ENCODE results near the gene MYL10. TPM values are rescaled to one million over a fixed set of nuclear protein-coding genes. Genes with fewer than 3 reads are reported as not detected.

MYL10 gene
- total RNA-seq (not detected), polyA plus RNA-seq (not detected)
- long read RNA-seq, donor 1 = 0 reads
- long read RNA-seq, donor 2 = 0 reads
- long read RNA-seq, donor 3 = 0 reads
- long read RNA-seq, donor 4 = 0 reads
- long read RNA-seq, donor 5 = 0 reads
- long read RNA-seq, donor 6 = 0 reads
- long read RNA-seq, donor 7 = 0 reads
- long read RNA-seq, donor 8 = 0 reads
- long read RNA-seq, donor 9 = 0 reads
- long read RNA-seq, donor 10 = 0 reads

DNA sequence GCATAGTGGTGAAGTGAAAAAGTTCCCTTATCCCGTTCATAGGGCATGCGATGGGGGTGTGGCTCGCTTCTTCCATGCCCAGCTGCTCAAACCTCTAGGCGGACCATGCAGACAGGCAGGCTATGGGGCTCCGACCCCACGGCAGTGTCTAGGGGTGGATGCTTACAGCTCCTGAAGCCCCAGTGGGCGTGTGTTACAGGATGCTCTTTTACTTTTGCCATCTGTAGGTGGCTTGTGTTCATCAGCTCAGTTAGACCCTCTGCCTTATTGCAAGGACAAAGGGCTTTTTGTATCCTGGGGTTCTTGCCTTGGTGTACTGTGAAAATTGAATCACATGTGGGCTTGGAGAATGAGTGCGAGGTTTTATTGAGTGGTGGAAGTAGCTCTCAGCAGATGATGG is at the start of gene MYL10:
Gene MYL10 (minus strand): TSS at position 126 of the 400 bp plus-strand sequence. CDS start 178 bp downstream, outside the sequence.
- WGBS, 5 donors = 88 to 92% (median 90%) methylated on average over 8 of the region's 8 CpGs
- peaks cover 0 to 8% (median 0%) of the 10 kb centered on the region in 4 donors for H3K4me1 ChIP-seq
- no peaks in the 10 kb centered on the region for H3K36me3 ChIP-seq
- TF ChIP-seq POLR2AphosphoS5 (IDR thresholded peaks at IDR 0.05) = no peak
- TF ChIP-seq POLR2A (IDR thresholded peaks at IDR 0.05) = no peak
- TF ChIP-seq, protein P1, sequence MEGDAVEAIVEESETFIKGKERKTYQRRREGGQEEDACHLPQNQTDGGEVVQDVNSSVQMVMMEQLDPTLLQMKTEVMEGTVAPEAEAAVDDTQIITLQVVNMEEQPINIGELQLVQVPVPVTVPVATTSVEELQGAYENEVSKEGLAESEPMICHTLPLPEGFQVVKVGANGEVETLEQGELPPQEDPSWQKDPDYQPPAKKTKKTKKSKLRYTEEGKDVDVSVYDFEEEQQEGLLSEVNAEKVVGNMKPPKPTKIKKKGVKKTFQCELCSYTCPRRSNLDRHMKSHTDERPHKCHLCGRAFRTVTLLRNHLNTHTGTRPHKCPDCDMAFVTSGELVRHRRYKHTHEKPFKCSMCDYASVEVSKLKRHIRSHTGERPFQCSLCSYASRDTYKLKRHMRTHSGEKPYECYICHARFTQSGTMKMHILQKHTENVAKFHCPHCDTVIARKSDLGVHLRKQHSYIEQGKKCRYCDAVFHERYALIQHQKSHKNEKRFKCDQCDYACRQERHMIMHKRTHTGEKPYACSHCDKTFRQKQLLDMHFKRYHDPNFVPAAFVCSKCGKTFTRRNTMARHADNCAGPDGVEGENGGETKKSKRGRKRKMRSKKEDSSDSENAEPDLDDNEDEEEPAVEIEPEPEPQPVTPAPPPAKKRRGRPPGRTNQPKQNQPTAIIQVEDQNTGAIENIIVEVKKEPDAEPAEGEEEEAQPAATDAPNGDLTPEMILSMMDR (IDR thresholded peaks at IDR 0.05) = no peak
- TF ChIP-seq EP300 (IDR thresholded peaks at IDR 0.05) = no peak
- no peak within 1 kb of the TSS for H3K27ac ChIP-seq
- H3K9me3 ChIP-seq = peaks cover 0 to 6% (median 0%) of the 10 kb centered on the region in 4 donors
- intact Hi-C loops (cut with DNase I; ENCODE audit: low total_unique reads) = no loop called here
- no peak within 1 kb of the TSS for H3K4me3 ChIP-seq
- DNase-seq = no peak
- peaks cover 11 to 26% (median 13%) of the 10 kb centered on the region in 3 donors for H3K27me3 ChIP-seq

DNA sequence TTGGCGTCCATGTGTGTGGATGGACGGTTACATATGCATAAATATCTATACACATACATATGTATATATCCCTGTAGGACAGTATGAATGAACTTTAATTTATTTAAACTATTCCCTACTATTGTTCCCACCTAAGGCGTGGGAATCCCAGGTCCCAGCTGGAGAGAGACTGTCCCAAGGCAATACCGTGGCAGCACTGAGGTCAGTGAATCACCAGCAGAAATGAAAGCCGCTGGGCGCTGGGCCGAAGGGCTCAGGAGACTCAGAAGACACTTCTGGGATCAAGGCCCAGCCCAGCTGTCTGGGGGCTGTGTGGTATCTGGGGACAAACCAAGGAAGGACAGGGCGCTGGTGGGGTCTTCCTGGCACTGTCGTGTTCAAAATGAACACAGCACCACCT is 49.6 kb upstream of the MYL10 start:
- DNase-seq = no peak
- WGBS, 5 donors = 73 to 89% (median 79%) methylated on average over 9 of the region's 9 CpGs
- Histone ChIP-seq H3K27me3 (no peaks in the 10 kb centered on the region), H3K9me3 (peaks cover 0 to 2% (median 0%) of the 10 kb centered on the region in 4 donors), H3K4me1 (peaks cover 0 to 15% (median 8%) of the 10 kb centered on the region in 4 donors), H3K4me3 (no peak overlapping the region), H3K27ac (no peak overlapping the region), H3K36me3 (no peaks in the 10 kb centered on the region)
- TF ChIP-seq EP300 (IDR thresholded peaks at IDR 0.05) (no peak), POLR2AphosphoS5 (IDR thresholded peaks at IDR 0.05) (no peak), POLR2A (IDR thresholded peaks at IDR 0.05) (no peak)
- TF ChIP-seq, protein P1 (IDR thresholded peaks at IDR 0.05) = no peak
- intact Hi-C loops (cut with DNase I; ENCODE audit: low total_unique reads) = no loop called here

DNA sequence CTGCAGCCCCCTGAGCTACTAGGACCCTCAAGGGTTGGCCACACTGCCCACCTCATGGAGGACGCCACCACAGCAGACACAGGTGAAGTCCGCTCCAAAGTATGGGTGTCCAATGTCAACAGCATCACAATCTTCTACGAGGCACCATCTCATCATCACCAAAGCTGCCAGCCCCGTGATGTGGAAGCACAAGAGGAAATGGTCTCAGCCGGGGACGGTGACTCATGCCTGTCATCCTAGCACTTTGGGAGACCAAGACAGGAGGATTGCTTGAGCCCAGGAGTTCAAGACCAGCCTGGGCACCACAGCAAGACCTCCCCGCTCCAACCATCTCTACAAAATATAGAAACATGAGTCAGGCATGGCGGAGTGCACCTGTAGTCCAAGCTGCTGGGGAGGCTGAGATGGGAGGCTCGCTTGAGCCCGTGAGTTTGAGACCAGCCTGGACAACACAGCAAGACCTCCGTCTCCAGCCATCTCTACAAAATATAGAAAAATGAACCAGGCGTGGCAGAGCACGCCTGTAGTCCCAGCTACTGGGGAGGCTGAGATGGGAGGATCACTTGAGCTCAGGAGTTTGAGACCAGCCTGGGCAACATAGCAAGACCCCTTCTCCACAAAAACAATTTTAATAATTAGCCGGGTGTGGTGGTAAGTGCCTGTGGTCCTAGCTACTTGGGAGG is 48.8 kb upstream of the MYL10 start:
- TF ChIP-seq EP300 (IDR thresholded peaks at IDR 0.05) (no peak), POLR2A (IDR thresholded peaks at IDR 0.05) (no peak), POLR2AphosphoS5 (IDR thresholded peaks at IDR 0.05) (no peak)
- TF ChIP-seq, protein P1 (IDR thresholded peaks at IDR 0.05) = no peak
- H3K27ac ChIP-seq = no peak overlapping the region
- peaks cover 0 to 15% (median 8%) of the 10 kb centered on the region in 4 donors for H3K4me1 ChIP-seq
- intact Hi-C loops (cut with DNase I; ENCODE audit: low total_unique reads) = no loop called here
- WGBS, 5 donors = 82 to 90% (median 86%) methylated on average over 13 to 14 of the region's 14 CpGs
- no peak overlapping the region for H3K4me3 ChIP-seq
- H3K36me3 ChIP-seq = no peaks in the 10 kb centered on the region
- peaks cover 0 to 8% (median 3%) of the 10 kb centered on the region in 4 donors for H3K9me3 ChIP-seq
- H3K27me3 ChIP-seq = no peaks in the 10 kb centered on the region
- no peak for DNase-seq

DNA sequence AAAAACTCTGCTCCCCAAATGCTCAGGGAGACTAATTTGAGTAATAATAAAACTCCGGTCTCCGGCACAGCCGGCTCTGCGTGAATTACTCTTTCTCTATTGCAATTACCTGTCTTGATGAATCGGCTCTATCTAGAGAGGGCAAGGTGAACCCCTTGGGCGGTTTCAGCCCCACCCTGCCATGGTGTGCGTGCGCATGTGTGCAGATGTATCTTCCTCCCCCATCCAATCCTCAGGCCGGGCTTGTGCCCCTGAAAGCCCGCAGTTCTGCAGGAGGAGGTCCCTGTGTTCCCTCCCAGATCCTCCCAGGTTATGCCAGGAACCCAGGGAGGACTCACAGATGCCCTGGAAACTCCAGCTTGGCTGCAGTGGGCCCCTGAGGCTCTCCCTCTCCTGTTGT is 48.3 kb upstream of the MYL10 start:
- no peak for DNase-seq
- H3K36me3 ChIP-seq = no peaks in the 10 kb centered on the region
- intact Hi-C loops (cut with DNase I; ENCODE audit: low total_unique reads) = no loop called here
- no peaks in the 10 kb centered on the region for H3K27me3 ChIP-seq
- H3K9me3 ChIP-seq = peaks cover 0 to 8% (median 3%) of the 10 kb centered on the region in 4 donors
- H3K4me3 ChIP-seq = no peak overlapping the region
- peaks cover 0 to 15% (median 8%) of the 10 kb centered on the region in 4 donors for H3K4me1 ChIP-seq
- WGBS, 5 donors = 55 to 66% (median 59%) methylated on average over 10 of the region's 10 CpGs
- TF ChIP-seq POLR2AphosphoS5 (IDR thresholded peaks at IDR 0.05) = no peak
- TF ChIP-seq EP300 (IDR thresholded peaks at IDR 0.05) = no peak
- TF ChIP-seq, protein P1 (IDR thresholded peaks at IDR 0.05) = no peak
- TF ChIP-seq POLR2A (IDR thresholded peaks at IDR 0.05) = no peak
- H3K27ac ChIP-seq = no peak overlapping the region
